Mucosa of descending colon (tissue), 3 donors: ENCODE results near the gene PRSS38. TPM values are rescaled to one million over a fixed set of nuclear protein-coding genes. Genes with fewer than 3 reads are reported as not detected.

Experiments
- ATAC-seq: fragments of 200-7000 bp; cut with Tn5 transposase; one replicate; pipeline ENCODE4 v1.9.1; 2020; ENCODE audit warnings: mild to moderate bottlenecking, moderate library complexity
- DNase-seq, 3 donors: peaks; one replicate each; pipeline ENCODE4 v3.0.0-alpha.2; 2020
- H3K36me3 ChIP-seq: fragments of 200-600 bp; one replicate; pipeline ENCODE4 v1.8.0; 2021; ENCODE audit warnings: low read depth, mild to moderate bottlenecking
- H3K4me1 ChIP-seq: fragments of 200-600 bp; one replicate; pipeline ENCODE4 v1.8.0; 2021; ENCODE audit warnings: low read depth, mild to moderate bottlenecking
- H3K4me3 ChIP-seq: fragments of 200-600 bp; one replicate; pipeline ENCODE4 v1.8.0; 2021; ENCODE audit warnings: mild to moderate bottlenecking
- H3K9me3 ChIP-seq: fragments of 200-600 bp; one replicate; pipeline ENCODE4 v1.8.0; 2021; ENCODE audit warnings: mild to moderate bottlenecking
- CTCF ChIP-seq: fragments of 200-600 bp; IDR thresholded peaks from one replicate; pipeline ENCODE4 v1.8.0; 2022; ENCODE audit warnings: antibody characterized with exemption, mild to moderate bottlenecking
- intact Hi-C, 2 donors: fragments of 100-400 bp; cut with DNase I in 1 of 2; cut with micrococcal nuclease in 1 of 2; formaldehyde crosslinking; loops; one replicate each; pipeline versions ENCODE4 v1.11.0 to v1.11.1; 2022; cut with DNase I, micrococcal nuclease
- total RNA-seq, 3 donors: library from RNA; stranded (reverse); fragmentation: NEBNext Ultra II Directional in 2 of 3; extraction: Animal tissue kit (Norgen Biotek cat#: 25700) in 2 of 3; gene quantifications; one replicate each; pipeline versions ENCODE4 v1.2.1 to v1.2.4, GENCODE V29; 2021 to 2023
- donor health status: DM: no; HTN: no; CAD: no; lungs with moderate emphysema.
- donor health status: DM: no; HTN: no; CAD: no.
- donor health status: DM: no; HTN: yes; CAD: no.

Gene PRSS38
- total RNA-seq, 3 donors from 2014 or later = not detected

GRCh38 chr1:227885648-227886502 lies 70.4 kb downstream of the PRSS38 start:
- intact Hi-C loops = no loop called here
- Histone ChIP-seq H3K9me3 (no peaks in the 10 kb centered on the region), H3K4me3 (no peak overlapping the region), H3K36me3 (no peaks in the 10 kb centered on the region), H3K4me1 (no peaks in the 10 kb centered on the region)
- ATAC-seq = peak; percentile 24
- TF ChIP-seq CTCF = no peak
- DNase-seq = peak; percentile 30 to 70 (median 45)

- Histone ChIP-seq H3K36me3 (no peaks in the 10 kb centered on the region), H3K9me3 (no peaks in the 10 kb centered on the region), H3K4me3 (no peak overlapping the region), H3K4me1 (no peaks in the 10 kb centered on the region)
- ATAC-seq (no peak), DNase-seq (peak in 2 of 3 donors; percentile 29 to 47)
- intact Hi-C loops = no loop called here
- no peak for TF ChIP-seq CTCF
Measured at GRCh38 chr1:227886503-227886961, 71.1 kb downstream of the PRSS38 start.

- peak; percentile 53 for ATAC-seq
- no peaks in the 10 kb centered on the region for H3K4me1 ChIP-seq
- intact Hi-C loops = no loop called here
Measured at GRCh38 chr1:227886993-227887696, 71.7 kb downstream of the PRSS38 start.

GRCh38 chr1:227887697-227888403 lies 72.4 kb downstream of the PRSS38 start:
- intact Hi-C loops = no loop called here
- ATAC-seq (peak; percentile 52), DNase-seq (peak in 2 of 3 donors; percentile 59 to 67)
- TF ChIP-seq CTCF = no peak
- Histone ChIP-seq H3K9me3 (no peaks in the 10 kb centered on the region), H3K36me3 (no peaks in the 10 kb centered on the region), H3K4me1 (no peaks in the 10 kb centered on the region), H3K4me3 (peak overlapping the region; percentile 3)

More at GRCh38 chr1:227886993-227887696, 71.7 kb downstream of the PRSS38 start:
- H3K9me3 ChIP-seq = no peaks in the 10 kb centered on the region
- peak; percentile 35 to 77 (median 65) for DNase-seq
- peak overlapping the region; percentile 3 for H3K4me3 ChIP-seq
- no peak for TF ChIP-seq CTCF
- no peaks in the 10 kb centered on the region for H3K36me3 ChIP-seq

- Histone ChIP-seq H3K36me3 (no peaks in the 10 kb centered on the region), H3K4me1 (no peaks in the 10 kb centered on the region), H3K4me3 (no peak overlapping the region), H3K9me3 (no peaks in the 10 kb centered on the region)
- no peak for ATAC-seq
- DNase-seq = peak in 2 of 3 donors; percentile 17 to 36
- no peak for TF ChIP-seq CTCF
- intact Hi-C loops = no loop called here
Measured at GRCh38 chr1:227888404-227889046, 73.0 kb downstream of the PRSS38 start.
